Endometrial microvascular endothelial cells (primary cell): ENCODE measurements around the gene IL17A. TPM values are rescaled to one million over a fixed set of nuclear protein-coding genes. Genes with fewer than 3 reads are reported as not detected.
"Not testable (repeated sequence)": the region's sequence is repeated elsewhere in the genome, so short reads cannot be mapped to it uniquely, and the experiment has no call there.

Source experiments
- in situ Hi-C: cut with HindIII; loops from 2 replicates; pipeline ENCODE4 v1.10.0; 2017; ENCODE audit warnings: low sequenced_read_pairs, low pct_unique_long_range_greater_than_20kb; ENCODE audit errors: inconsistent ontology term
- total RNA-seq: library from RNA; depleted of rRNA; stranded (reverse); fragments of >200 nt; gene quantifications from one replicate; pipeline ENCODE4 v1.2.3, GENCODE V29; 2015; ENCODE audit errors: inconsistent ontology term

IL17A gene
- total RNA-seq, 1 donor from 2014 or later: not detected

DNA sequence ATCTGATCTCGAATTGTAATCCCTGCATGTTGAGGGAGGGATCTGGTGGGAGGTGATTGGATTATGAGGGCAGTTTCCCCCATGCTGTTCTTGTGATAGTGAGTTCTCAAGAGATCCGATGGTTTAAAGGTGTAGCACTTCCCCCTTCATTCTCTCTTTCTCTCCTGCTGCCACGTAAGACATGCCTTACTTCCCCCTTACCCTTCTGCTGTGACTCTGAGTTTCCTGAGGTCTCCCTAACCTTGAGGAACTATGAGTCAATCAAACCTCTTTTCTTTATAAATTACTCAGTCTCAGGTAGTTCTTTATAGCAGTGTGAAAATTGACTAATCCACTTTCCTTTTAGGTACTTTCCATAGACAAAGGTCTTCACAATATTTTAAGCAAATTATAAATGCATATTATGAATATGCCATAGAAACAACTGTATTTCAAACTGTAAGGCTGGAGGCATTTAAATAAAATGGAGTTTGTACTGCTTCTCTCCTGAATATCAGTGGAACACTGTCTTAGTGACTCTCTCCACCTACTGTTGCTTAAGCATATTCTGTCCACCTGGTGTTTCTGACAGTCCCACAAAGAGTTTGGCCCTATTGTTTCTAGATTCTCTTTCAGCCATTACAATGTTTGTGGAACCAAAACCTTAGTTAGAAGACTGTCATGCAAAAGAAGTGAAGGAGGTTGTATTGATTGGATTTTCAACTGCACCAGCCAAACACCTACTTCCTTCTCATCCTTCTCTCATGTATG lies 24.3 kb upstream of the IL17A start:
- in situ Hi-C loops: no loop called here

DNA sequence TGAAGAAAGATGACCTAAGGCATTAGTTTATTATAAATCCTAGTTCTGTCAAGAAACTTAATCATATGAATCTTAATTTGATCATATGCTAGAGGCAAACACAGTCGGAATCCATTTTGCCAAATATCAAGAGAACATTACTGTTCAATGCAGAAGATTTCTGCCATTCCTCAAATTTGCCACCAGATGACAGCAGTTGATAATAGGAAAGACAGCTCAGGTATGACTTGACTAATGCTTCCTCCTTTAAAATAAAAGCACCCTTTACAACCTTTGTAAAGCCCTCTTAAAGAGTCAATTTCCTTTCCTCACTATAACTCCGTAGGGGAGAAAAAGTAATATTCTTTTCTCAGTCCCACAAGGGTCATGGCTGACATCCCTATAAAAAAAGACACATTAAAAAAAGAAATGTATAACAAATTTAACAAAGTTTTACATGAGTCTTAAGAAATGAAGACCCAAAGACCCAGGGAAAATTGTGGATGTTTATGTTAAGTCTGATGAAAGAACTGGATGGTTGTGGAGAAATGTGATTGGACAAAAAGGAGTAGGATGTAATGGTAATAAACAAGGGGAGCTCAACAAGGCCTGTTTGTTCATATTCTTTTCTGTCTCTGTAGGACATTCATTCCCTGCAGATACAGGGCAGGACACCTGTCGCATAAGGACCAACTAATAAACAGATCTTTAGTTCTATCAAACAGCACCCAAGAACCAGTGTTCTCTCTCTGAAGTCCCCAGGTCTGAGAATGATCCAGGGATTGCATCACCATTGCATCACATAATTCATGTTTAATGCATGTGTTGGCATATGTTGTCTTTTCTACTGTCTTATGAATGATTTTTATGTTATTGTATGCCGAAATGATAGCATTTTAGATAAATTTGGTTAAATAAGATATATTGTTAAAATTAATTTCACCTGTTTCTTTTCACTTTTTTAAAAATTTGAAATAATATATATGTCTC lies 23.0 kb upstream of the IL17A start:
- in situ Hi-C loops: no loop called here

GRCh38 chr6:52164319-52165094 lies 21.7 kb upstream of the IL17A start:
- in situ Hi-C loops: no loop called here

DNA sequence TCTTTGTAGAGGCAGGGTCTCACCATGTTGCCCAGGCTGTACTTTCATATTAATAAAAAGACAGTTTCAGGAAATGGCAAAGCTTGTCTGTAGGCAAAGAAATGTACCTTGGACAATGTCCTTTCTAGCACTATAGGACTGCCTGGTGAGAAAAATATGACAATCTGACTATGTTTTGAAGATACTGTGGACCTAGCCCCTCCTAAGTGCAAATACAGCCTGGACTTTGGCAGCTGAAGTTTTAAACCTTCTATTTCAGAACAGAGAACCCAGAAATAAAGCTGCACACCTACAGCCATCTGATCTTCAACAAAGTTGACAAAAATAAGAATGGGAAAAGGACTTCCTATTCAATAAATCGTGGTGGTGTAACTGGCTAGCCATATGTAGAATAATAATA lies 18.9 kb upstream of the IL17A start:
- in situ Hi-C loops: no loop called here

GRCh38 chr6:52168351-52168750 lies 17.8 kb upstream of the IL17A start:
- in situ Hi-C loops: not testable (repeated sequence)

DNA sequence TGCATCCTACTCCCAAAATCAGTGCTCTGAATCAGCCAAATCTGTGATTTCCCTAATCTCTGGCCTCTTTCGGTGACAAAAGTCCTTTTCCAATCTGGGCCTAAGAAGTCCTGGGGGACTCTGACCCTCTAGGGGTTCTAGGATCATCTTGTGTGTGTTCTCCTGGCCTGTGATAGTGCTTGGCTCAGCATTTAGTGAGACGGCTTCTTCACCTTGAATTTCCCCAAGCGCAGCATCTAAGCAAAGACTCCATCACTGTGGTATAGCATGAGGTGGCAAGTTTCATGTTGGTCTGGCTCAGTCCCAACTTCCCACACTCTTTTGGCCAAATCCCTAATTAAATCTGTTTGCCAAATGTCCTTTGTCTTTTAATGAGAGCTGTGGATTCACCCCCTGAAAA lies 12.1 kb upstream of the IL17A start:
- in situ Hi-C loops: no loop called here

DNA sequence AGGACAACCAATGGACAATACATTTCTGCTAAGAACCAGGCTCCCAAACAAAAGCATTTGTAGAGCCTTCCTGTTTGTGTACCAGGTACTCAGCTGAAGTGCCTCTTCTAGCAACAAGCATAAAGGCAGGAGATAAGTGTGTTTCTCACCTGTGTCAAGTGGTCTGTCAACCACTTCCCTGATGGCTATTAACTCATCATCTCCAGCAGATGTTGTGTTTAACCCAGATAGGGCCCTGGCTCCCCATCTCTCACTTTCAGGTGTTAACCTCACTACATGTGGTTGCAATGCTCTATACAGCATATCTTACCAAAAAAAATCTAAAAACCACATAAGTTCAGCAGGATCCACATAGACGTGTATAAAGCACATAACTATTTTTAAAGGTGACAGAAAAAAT lies 9.6 kb upstream of the IL17A start:
- in situ Hi-C loops: no loop called here

GRCh38 chr6:52177961-52178360 lies 8.2 kb upstream of the IL17A start:
- in situ Hi-C loops: no loop called here

DNA sequence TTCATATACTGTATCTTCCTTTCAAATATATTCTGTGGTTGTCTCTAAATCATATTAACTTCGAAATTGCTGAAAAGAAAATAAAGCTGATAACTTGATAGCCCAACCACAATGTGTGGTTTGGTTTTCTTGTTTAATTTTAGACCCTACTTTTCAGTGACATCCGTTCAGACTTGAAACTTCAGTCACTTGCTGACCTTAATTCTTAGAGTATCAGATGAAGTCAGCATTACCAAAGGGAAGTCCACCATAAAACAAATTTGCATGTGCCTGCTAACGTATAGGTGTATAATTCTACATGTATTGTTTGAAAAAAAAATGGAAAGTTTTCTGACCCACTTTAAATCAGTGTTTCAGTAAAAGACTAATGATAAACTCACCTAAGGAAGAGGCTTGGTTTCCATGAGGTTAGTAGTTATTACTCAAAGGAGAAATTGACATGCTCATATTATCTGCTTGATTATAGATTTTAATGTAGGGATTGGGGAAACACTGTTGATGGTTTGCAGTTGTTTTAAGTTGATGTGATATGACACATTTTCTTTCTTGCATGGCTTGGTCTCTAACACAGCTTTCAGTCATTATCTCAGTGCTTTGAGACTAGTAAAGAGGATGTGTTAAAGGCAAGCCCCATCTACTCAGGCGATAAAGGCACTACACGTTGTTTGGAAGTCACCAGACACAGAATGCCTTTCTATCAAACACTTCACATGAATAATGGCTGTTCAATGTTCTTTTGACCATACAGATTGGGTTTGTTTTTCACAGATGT lies 5.2 kb upstream of the IL17A start:
- in situ Hi-C loops: no loop called here

- in situ Hi-C loops: no loop called here
These were observed 3.0 kb upstream of the IL17A start for GRCh38 chr6:52183131-52183713.

- in situ Hi-C loops: no loop called here
These were observed 305 bp downstream of the IL17A start for GRCh38 chr6:52186480-52186879.

GRCh38 chr6:52187098-52187497 lies 923 bp downstream of the IL17A start:
- in situ Hi-C loops: no loop called here

DNA sequence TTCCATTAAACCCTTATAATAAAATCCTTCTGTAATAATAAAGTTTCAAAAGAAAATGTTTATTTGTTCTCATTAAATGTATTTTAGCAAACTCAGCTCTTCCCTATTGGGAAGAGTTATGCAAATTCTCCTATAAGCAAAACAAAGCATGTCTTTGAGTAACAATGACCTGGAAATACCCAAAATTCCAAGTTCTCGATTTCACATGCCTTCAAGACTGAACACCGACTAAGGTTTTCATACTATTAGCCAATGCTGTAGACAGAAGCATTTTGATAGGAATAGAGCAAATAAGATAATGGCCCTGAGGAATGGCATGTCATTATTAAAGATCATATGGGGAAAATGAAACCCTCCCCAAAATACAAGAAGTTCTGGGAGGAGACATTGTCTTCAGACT lies 3.8 kb downstream of the IL17A start:
- in situ Hi-C loops: no loop called here

DNA sequence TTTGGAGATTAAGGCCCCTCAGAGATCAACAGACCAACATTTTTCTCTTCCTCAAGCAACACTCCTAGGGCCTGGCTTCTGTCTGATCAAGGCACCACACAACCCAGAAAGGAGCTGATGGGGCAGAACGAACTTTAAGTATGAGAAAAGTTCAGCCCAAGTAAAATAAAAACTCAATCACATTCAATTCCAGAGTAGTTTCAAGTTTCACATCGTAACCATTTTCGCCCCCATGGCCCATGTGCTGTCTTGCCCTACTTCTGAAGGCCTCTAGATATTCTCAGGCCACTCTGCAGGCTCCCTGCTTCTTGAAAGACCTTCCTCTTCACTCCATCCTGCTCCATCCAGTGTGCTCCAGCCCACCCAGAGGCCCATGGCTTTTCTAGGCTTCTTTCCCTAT lies 4.2 kb downstream of the IL17A start:
- in situ Hi-C loops: no loop called here

DNA sequence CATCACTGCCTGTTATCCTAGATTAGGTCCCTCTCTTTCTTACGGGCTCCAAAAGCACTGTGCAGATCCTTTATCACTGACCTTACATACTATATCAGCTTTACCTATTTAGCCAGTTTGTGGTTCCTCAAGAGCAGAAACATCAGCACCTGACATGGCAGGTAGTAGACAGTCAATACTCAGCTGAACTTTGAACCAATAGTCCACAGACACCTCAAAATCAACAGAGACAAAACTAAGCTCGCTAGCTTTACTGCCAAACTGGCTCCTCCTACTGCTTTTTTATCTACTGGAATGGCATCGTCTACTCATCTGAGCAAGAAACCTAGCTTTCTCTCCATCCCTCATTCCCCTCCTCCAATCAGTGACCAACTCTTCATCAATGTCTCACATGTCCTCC lies 5.6 kb downstream of the IL17A start:
- in situ Hi-C loops: no loop called here

- in situ Hi-C loops: no loop called here
These were observed 9.7 kb downstream of the IL17A start for GRCh38 chr6:52195886-52196285.

- in situ Hi-C loops: not testable (repeated sequence)
These were observed 13.9 kb downstream of the IL17A start for GRCh38 chr6:52200088-52200487.

DNA sequence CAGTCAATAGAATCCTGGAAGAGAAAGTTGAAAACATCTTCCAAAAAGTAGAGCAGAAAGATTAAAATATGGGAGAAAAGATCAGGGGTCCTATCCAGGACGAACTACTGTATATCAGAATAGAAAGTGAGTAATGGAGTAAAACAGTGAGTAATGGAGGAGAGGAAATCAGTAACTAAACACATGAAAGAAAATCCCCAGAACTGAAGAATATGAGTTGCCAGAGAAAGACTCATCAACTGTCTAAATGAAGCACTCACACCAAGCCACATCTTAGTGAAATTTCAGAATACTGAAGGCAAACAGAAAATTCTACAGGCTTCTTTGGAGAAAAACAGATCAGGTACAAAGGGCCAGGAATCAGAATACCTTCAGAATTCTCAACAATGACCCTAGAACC lies 14.9 kb downstream of the IL17A start:
- in situ Hi-C loops: no loop called here
